Fibroblast of the aortic adventitia (primary cell): Measurements from ENCODE around the gene ZNF23. TPM values are rescaled to one million over a fixed set of nuclear protein-coding genes. Genes with fewer than 3 reads are reported as not detected.
"Not testable (repeated sequence)": the region's sequence is repeated elsewhere in the genome, so short reads cannot be mapped to it uniquely, and the experiment has no call there.

ENCODE experiments used
- DNase-seq: peaks from one replicate; pipeline ENCODE4 v3.0.0-alpha.2; 2010; ENCODE audit warnings: low read depth
- H3K4me3 ChIP-seq: 2 replicates; pipeline ENCODE4 v1.5.1; 2011; ENCODE audit warnings: low read depth, mild to moderate bottlenecking, control low read depth, low read length, moderate library complexity
- total RNA-seq: library from RNA; depleted of rRNA; stranded (reverse); fragments of >200 nt; gene quantifications from 2 replicates; pipeline ENCODE4 v1.2.3, GENCODE V29; 2012; ENCODE audit warnings: low replicate concordance
- TF ChIP-seq, protein P1 (sequence below): IDR thresholded peaks from 2 replicates; pipeline ENCODE4 v1.5.1; 2011; ENCODE audit warnings: mild to moderate bottlenecking, low read length, control low read depth, inconsistent platforms; ENCODE audit not compliant: insufficient read depth

Gene ZNF23
- total RNA-seq = 8.9 and 11.1 TPM in 2 replicates

DNA sequence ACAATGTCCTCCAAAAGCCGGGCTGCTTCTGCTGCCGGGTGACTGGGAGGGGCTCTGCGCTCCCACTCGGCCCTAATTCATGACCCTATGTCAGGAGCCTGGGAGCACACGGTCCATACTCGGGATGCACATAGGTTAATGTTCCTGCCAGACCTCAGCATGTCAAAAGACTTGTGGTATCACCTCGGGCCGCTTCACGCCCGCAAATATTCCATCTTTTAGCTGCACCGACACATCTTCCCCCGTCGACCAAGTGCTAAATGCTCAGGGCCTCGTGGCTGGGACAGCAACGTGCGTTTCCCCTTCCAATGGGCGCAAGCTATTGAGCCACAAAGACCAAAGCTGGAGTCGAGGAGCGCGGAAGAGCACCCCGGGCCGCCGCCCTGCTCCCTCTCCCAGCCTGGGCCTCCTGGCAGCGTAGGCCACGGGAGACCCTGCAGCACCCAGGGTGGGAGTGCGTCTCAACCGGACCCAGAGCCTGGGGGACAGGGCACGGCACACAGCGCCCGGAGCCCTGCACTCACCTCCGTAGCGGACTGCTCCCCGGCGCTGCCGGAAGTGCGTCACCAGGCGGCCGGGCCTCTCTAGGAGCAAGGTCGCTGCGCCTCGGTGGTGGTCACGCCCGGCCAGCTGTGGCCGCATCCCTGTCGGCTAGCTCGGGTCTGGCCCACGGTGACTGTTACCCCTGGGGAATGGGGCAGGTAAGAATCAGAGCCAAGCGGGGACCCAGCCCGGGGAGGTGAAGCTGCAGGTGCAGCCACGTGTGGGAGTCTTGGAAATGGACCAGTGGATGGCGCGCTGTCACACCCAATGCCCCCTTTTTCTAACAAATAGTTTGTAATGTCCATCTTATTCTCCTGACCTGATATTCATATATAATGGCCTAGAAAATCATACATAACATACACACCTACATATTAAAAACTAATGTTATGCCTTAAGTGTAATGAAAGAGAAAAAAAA, at the start of gene ZNF23:
Gene ZNF23 (minus strand): TSS at position 562 of the 963 bp plus-strand sequence. CDS start 5,451 bp downstream, outside the sequence.
- peak; percentile 75 for DNase-seq
- TF ChIP-seq, protein P1, sequence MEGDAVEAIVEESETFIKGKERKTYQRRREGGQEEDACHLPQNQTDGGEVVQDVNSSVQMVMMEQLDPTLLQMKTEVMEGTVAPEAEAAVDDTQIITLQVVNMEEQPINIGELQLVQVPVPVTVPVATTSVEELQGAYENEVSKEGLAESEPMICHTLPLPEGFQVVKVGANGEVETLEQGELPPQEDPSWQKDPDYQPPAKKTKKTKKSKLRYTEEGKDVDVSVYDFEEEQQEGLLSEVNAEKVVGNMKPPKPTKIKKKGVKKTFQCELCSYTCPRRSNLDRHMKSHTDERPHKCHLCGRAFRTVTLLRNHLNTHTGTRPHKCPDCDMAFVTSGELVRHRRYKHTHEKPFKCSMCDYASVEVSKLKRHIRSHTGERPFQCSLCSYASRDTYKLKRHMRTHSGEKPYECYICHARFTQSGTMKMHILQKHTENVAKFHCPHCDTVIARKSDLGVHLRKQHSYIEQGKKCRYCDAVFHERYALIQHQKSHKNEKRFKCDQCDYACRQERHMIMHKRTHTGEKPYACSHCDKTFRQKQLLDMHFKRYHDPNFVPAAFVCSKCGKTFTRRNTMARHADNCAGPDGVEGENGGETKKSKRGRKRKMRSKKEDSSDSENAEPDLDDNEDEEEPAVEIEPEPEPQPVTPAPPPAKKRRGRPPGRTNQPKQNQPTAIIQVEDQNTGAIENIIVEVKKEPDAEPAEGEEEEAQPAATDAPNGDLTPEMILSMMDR = no peak
- H3K4me3 ChIP-seq = peak within 1 kb of the TSS; percentile 98

DNA sequence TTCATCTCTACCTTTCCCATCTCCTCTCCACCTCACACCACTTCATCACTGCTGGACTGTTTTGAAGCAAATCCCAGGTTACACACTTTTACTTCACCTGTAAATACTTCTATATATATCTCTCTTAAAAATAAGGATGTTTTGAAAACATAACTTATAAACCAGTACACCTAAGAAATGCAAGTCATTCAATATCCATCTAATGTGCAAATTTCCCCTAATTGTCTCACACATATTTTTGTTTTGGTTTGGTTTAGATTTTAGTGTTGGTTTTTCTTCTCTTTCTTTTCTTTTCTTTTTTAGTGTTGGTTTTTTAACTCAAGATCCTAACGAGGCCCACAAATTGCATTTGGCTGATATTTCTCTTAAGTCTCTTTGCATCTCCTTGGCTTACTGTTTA, 45.0 kb upstream of the ZNF23 start:
- H3K4me3 ChIP-seq = no peak overlapping the region
- TF ChIP-seq, protein P1 = no peak
- DNase-seq = no peak

DNA sequence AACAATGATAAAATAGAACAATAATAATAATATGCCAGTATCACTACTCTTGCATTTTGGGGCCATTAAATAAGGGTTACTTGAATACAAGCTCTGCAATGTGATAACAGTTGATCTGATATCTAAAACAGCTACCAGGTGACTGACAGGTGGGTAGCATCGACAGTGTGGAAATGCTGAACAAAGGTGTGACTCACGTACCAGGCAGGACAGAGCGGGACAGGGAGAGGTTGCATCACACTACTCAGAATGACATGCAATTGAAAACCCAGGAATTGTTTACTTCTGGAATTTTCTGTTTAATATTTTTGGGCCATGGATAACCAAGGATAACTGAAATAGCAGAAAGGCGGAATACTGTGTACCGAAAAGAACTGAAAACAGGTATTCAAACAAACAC, 42.9 kb upstream of the ZNF23 start:
- TF ChIP-seq, protein P1 = no peak
- DNase-seq = no peak
- H3K4me3 ChIP-seq = no peak overlapping the region

DNA sequence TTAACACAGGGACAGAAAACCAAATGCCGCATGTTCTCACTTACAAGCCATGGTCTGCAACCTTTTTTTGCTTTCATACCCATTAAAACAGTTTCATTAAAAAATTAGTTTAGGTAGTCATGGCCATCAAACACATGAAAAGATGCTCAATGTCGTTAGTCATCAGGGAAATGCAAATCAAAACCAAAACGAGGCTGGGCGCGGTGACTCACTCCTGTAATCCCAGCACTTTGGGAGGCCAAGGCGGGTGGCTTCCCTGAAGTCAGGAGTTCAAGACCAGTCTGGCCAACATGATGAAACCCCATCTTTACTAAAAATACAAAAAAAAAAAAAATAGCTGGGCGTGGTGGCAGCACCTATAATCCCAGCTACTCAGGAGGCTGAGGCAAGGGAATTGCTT, 42.0 kb upstream of the ZNF23 start:
- H3K4me3 ChIP-seq, DNase-seq: not testable (repeated sequence)

DNA sequence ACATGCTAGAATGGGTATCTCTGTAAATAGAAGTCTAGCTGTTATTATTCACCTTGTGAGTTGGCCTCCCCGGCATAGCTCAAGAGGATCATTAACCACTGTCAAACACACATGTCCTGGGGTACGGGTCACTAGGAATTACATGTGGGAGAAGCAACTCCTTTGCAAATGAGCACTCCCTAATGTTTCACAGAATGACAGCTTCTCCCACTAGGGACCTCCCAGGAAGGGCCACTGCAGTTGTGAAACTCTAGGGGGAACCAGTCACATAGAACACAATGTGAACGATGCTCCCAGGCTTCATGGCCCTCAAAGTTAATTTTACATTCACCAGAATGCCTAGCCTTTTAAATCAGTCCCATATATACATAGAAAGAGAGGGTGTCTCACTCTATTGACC, 39.5 kb upstream of the ZNF23 start:
- TF ChIP-seq, protein P1 = no peak
- no peak overlapping the region for H3K4me3 ChIP-seq

DNA sequence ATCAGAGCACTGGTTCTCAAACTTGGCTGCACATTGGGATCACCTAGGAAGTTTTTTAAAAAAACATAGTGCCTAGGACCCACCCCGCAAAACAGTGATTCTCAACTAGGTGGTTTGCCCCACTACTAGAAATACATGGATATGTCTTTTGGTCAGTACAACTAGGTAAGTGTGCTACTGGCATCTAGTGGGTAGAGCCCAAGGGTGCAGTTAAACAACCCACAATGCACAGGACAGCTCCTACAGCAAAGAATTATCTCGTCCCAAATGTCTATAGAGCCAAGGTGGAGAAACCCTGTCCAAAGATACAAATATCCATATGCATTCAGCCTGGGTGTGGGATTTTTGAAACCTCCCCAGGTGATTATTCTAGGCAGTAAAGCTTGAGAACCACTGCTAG, 38.9 kb upstream of the ZNF23 start:
- no peak overlapping the region for H3K4me3 ChIP-seq
- DNase-seq = no peak
- TF ChIP-seq, protein P1 = no peak

More for the DNA sequence above, 39.5 kb upstream of the ZNF23 start:
- DNase-seq = no peak

DNA sequence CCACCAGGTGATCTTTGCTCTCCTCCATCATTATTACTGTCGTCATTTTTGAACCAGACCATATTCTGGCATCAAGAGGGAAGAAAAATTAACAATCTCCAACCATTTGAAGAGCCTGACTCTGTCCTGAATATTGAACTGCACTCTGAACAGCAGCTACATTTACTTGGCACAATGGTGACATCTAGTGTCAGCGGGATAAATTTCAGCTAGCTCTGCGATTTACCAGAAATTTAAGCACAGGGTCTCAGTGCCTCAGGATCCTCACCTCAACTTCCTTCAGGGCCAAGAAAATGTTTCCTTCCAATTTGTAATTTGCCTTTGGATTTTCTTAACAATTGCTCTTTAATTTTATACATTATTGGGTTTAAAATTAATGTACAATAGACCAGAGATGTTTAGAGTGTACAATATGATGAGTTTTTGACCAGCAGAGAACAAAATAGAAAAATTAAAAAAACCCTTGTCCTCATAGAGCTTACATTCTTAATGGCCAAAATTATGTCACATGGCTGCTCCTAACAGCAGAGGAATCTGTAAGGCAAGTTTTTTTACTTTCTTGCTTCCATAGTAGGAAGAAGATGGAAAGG, 37.8 kb upstream of the ZNF23 start:
- TF ChIP-seq, protein P1 = peak; percentile 74
- DNase-seq = peak; percentile 77
- H3K4me3 ChIP-seq = no peak overlapping the region
